KG1 (cell line): ENCODE measurements around the gene OCIAD1.

Experiments used
- DNase-seq: peaks from one replicate; lab custom pipeline; 2025; lab: John Stamatoyannopoulos, UW

OCIAD1 gene

DNA sequence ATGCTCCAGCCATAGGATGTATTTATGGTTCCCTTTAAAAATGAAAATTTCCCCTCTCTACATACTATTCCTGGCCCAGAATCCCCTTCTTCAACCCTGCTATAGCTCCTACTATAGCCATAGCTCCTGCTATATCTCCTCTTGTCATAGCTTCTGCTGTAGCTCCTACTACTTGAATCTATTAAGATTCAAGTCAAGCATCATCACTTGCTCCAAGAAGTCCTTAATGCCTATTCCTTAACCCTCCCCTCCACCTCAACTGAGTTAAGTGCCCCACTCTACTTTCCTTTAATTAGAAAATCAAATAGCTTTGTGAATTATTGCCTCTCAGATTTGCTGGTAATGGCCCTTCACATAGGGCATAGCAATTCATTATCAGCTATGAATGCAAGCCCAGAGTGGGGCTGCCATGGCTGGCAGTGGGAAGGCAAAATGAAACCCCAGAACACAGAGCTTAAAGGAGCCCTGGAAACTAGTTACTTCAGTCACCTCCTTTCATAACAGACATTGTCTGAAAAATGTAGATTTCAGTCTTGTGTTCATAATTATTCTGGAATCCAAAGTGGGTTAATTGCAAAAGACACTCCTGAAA, 60.2 kb downstream of the OCIAD1 start:
- no peak for DNase-seq

- DNase-seq: no peak
These were observed 66.0 kb downstream of the OCIAD1 start for GRCh38 chr4:48896845-48897244.

DNA sequence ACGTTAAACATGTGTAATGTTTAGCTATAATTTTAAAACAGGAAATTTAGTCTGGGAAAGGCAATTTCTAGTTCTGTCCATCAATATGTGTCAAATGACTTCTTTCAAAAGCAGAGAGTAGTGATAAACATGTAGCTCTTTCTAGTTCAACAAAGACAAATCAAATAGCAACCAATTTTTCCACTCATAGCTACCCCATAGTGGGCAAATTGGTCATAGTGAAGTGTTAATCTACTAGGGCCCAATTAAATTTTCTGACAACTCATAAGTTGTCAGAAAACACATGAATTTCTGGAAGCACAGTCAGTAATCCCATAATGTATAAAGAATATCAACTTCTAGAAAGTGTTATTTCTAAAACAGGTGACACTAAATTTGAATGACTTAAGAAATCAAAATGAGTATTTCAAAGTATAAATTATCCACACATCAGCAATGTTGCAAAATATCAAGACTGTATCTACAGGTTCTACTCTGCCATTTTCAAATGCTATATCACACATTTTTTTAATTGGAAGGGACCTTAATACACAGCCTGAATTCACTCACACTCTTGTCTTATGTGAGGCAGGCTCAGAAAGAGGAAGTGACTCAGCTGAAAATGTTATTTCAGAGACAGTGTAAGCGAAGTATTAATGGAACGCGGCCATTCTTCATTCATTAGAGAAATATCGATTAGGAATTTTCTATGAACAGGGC, 68.0 kb downstream of the OCIAD1 start:
- DNase-seq: no peak

- DNase-seq: no peak
These were observed 68.5 kb downstream of the OCIAD1 start for GRCh38 chr4:48899432-48899749.

- no peak for DNase-seq
These were observed 69.1 kb downstream of the OCIAD1 start for GRCh38 chr4:48899950-48900349.

DNA sequence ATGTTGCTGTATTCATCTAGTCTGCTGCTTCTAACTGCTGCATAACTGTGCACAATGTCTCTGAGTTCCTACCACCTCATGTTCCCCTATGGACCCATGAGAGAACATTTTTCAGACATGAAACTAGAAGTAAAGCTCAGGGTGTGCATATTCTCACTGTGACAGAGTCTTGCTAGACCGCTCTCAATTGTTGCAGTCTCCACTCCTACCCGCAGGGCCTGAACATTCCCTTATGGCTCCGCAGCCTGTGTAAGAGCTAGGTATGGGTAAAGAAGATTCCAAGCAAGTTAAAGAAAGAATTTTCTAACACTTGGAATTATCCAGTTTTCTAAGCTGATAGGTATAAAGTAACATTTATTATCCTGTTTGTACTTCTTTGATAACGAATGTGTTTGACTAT, 70.3 kb downstream of the OCIAD1 start:
- no peak for DNase-seq

DNA sequence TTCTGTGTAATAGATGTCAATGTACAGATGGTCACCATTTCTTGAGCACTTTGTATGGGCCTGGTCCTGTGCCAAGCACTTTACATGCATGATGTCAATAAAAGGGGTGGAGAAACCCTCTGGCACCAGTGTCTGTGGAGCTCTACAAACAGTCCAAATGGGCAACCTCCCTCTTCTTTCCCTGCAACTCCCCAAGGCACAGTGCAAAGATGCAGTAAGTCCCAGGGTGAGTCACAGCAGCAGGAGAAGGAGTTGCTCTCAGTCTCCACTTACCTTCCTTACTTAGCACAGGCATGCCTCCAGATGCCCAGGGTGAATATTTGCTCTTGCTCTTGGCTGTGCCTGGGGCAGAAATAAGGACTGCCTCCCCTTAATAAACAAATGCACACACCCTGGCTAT, 71.4 kb downstream of the OCIAD1 start:
- no peak for DNase-seq

DNA sequence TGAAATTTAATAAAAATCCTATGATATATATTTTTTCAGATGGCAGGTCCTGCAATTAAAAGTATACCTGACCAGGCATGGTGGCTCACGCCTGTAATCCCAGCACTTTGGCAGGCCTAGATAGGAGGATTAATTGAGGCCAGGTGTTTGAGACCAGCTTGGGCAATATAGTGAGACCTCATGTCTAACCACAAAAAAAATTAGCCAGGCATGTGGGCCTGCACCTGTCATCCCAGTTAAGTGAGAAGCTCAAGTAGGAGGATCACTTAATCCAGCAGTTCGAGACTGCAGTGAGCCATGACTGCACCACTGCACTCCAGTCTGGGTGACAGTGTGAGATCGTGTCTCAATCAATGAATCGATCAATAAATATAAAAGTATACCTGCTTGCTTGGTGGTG, 73.2 kb downstream of the OCIAD1 start:
- DNase-seq: no peak

DNA sequence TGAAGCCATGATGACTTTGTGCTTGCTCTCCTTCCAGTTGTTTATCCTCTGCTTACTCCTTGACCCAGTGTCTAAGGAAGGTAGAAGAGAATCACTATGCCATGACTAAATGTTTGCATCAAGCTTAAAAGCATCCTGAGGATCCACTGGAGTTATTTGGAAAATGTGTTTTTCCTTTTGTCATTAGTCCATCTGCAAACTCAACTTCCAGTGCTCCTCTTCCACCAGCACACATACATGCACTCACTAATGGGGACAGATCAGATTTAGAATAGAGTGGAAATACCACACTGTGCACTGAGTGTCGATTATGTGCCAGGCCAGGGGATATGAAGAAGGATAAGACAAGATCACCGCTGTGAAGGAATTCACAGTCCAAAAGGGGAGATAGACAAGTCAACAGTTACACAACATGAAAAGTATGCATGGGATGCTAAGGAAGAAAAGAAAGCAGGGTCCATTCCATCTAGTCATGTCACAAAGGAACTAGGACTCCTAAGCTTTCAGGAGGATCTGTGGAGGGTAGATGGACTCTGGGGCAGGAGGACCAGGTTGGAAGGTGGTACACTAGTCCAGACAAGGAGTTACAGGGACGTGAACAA, 73.8 kb downstream of the OCIAD1 start:
- DNase-seq: no peak

DNA sequence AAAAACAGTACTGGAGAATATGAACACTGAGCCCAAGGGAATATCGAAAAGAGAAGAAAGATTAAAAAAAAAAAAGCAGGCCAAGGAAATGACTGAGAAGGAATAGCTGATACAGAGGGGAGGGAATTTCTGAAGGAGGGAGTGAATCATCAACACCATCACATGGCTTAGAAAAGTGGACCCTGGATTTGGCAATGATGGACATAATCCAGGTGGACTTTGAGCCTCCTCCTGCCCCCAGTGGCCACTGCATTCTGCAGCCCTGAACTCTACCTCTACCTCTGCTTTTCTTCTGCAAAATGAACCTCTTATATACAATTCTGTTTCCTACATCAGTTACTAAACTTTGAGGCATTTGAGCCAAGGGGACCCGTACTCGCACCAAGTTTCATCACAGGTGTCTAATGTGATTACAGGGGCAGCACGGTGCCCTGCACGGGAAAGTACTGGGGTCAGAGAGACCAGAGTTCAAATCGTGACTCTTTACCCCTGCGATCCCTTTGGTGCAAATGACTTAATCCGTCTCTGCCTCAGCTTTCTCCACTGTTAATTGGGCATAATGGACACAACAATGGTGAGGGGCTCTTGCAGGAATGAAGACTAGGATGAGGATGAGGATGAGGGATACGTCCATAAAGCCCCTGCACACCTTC, 74.6 kb downstream of the OCIAD1 start:
- DNase-seq: no peak

GRCh38 chr4:48906206-48907173, 75.6 kb downstream of the OCIAD1 start, which contains the start of gene OCIAD2:
OCIAD2 (minus strand) TSS chr4:48906774; CDS start chr4:48904549, 2,225 bp downstream.
- peak; percentile 31 for DNase-seq

DNA sequence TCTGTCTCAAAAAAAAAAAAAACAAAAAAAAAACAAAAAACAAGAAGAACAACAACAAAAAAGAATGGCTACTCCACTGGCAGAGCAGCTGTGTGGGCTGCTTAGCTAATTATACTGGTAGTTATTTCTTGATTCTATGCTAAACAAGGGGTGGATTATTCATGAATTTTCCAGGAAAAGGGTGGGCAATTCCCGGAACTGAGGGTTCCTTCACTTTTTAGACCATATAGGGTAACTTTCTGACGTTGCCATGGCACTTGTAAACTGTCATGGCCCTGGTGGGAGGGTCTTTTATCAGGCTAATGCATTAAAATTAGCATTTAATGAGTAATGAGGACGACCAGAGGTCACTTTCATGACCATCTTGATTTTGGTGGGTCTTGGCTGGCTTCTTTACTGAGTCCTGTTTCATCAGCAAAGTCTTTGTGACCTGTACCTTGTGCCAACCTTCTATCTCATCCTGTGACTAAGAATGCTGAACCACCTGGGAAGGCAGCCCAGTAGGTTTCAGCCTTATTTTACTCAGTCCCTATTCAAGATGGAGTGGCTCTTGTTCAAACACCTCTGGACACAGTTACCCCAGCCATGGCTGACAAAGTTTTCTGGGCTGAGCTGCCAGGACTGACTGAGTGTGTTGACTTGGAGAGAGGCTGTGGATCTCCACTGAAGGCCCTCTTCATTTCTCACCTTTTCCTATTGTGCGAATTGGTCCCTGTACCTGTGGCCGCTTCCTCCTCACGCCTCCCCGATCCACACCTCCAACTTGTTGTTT, 77.0 kb downstream of the OCIAD1 start:
- DNase-seq: no peak

DNA sequence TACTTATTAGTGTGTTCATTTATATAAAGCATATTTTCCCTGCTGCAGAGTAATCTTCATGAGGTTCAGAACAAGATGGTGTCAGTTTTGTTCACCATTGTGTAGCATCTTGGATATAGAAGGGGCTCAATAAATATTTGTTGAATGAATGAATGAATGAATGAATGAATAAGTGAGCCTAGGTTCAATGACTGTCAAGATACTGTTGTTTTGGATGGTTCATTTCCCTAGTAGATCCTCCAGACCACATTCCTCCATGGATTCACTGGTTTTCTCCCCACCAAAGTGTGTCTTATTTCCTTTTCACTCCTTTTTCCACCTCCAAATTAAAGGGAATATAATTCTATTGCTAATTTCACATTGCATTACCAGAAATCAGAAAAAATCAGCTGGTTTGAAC, 77.8 kb downstream of the OCIAD1 start:
- no peak for DNase-seq

GRCh38 chr4:48909697-48910096, 78.8 kb downstream of the OCIAD1 start:
- no peak for DNase-seq

DNA sequence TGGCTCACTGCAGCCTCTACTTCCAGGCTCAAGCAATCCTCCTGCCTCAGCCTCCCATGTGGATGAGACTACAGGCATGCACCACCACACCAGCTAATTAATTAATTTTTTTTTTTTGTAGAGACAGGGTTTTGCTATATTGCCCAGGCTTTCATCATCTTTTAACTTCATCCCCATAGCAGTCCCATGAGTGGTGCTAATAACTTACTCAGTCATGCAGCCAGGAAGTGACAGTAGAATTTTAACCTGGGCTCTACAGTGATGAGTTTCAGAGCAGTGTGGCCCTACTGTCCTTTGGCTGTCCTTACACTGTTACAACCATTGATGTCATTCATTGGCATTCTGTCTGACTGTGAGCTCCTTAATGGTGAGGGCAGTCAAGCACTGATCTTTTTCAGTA, 79.6 kb downstream of the OCIAD1 start:
- DNase-seq: no peak
